ENCODE data around the gene COPS6. TPM values are rescaled to one million over a fixed set of nuclear protein-coding genes. Genes with fewer than 3 reads are reported as not detected.

COPS6 gene
- total and polyA plus RNA-seq, 7 experiments from 2014 or later = 65.7 to 122 (median 89.1) TPM

DNA sequence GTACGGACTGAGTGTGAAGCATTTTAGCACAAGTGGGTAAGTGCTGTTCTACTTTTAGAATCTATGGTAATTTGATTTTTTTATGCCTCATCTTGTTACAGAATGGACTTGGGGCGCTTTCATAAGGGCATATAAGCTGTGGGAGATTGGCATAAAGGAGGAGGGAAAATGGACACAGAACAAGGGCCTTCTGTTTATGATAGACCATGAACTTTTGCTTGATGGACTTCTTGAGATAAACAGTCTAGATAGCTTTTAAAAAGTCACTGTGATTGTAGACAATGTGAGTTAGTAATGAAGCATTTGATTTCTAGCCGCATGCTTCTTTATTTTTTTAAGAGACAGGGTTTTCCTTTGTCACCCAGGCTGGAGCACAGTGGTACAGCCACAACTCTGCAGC is 37.2 kb upstream of the COPS6 start:
- Histone ChIP-seq H3K36me3 (ENCODE audit: control insufficient read depth in 2 of 3, insufficient read depth in 3 of 3, low read length in 3 of 3) (peaks cover 0 to 7% (median 0%) of the 10 kb centered on the region in 3 experiments), H3K4me3 (ENCODE audit: low read length) (no peak overlapping the region), H3K27ac (ENCODE audit: low read depth, low read length) (no peak overlapping the region), H3K27me3 (ENCODE audit: control insufficient read depth in 2 of 2, insufficient read depth in 2 of 2, low read length in 2 of 2) (no peaks in the 10 kb centered on the region), H3K9me3 (ENCODE audit: control insufficient read depth in 2 of 3, low read length in 3 of 3) (no peaks in the 10 kb centered on the region), H3K4me1 (ENCODE audit: control insufficient read depth in 2 of 2, insufficient read depth in 2 of 2, low read length in 2 of 2) (peaks cover 0 to 6% of the 10 kb centered on the region in 2 donors)
- H3K9me3 Mint-ChIP-seq = no peaks in the 10 kb centered on the region
- ChIA-PET CTCF (interaction anchor here (0.5 to 1.8 kb wide), 4 partner anchors 12 to 138 kb away, joined by 3 to 4 read pairs (median 4); no protein-coding TSS in a partner anchor), POLR2A (interaction anchor here (0.6 to 1.1 kb wide), 3 partner anchors 75 to 609 kb away, joined by 3 read pairs; no protein-coding TSS in a partner anchor)
- peaks cover 4 to 27% (median 25%) of the 10 kb centered on the region in 7 donors for H3K4me1 Mint-ChIP-seq
- ATAC-seq (no peak), DNase-seq (no peak)
- H3K4me3 Mint-ChIP-seq = peak overlapping the region; percentile 10 to 68 (median 48)
- no peaks in the 10 kb centered on the region for H3K36me3 Mint-ChIP-seq
- H3K27ac Mint-ChIP-seq = peak overlapping the region in 7 of 9 donors; percentile 19 to 88 (median 57)
- peaks cover 0 to under 1% (median 0%) of the 10 kb centered on the region in 5 donors for H3K27me3 Mint-ChIP-seq
- intact Hi-C loops (cut with micrococcal nuclease) = loop anchor here in 1 of 2 donors (5.0 kb wide), 1 partner anchor 134 kb away; the partner anchor contains the start of gene TRIM4

DNA sequence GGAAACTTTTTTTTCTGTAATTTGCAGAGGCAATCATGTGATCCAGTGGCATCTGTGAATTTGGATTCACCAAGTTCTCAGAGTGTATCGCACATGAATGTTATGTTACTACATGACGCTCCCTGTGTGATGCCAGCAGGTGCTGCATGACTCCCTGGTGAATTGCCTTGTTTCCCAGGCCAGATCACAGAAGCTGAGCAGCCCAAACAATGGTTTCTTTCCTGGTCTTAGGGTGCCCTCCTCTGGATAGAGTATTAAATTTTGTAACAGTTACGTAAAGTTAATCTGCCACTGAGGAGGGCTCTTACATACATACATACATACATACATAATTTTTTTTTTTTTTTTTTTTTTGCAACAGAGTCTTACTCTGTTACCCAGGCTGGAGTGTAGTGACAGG is 35.6 kb upstream of the COPS6 start:
- no peaks in the 10 kb centered on the region for H3K9me3 ChIP-seq (ENCODE audit: control insufficient read depth in 2 of 3, low read length in 3 of 3)
- ATAC-seq (peak; percentile 44), DNase-seq (peak in 7 of 9 donors; percentile 16 to 57 (median 41))
- intact Hi-C loops (cut with micrococcal nuclease) = loop anchor here (1.0 to 5.0 kb wide), 3 partner anchors 59 to 140 kb away; partner anchors contain the start of gene TRIM4 (in 1 of the 2)
- peaks cover 0 to 6% of the 10 kb centered on the region in 2 donors for H3K4me1 ChIP-seq (ENCODE audit: control insufficient read depth in 2 of 2, insufficient read depth in 2 of 2, low read length in 2 of 2)
- H3K27me3 ChIP-seq (ENCODE audit: control insufficient read depth in 2 of 2, insufficient read depth in 2 of 2, low read length in 2 of 2) = no peaks in the 10 kb centered on the region
- peaks cover 0 to 22% (median 2%) of the 10 kb centered on the region in 3 experiments for H3K36me3 ChIP-seq (ENCODE audit: control insufficient read depth in 2 of 3, insufficient read depth in 3 of 3, low read length in 3 of 3)
- Mint-ChIP-seq H3K9me3 (no peaks in the 10 kb centered on the region), H3K4me3 (no peak overlapping the region), H3K4me1 (peaks cover 4 to 27% (median 25%) of the 10 kb centered on the region in 7 donors), H3K36me3 (peaks cover 0 to 9% (median 2%) of the 10 kb centered on the region in 5 donors), H3K27ac (no peak overlapping the region), H3K27me3 (no peaks in the 10 kb centered on the region)
- no peak overlapping the region for H3K4me3 ChIP-seq (ENCODE audit: low read length)
- ChIA-PET CTCF (interaction anchor here (0.6 to 1.8 kb wide), 7 partner anchors 11 to 1217 kb away, joined by 3 to 4 read pairs (median 3); no protein-coding TSS in a partner anchor), POLR2A (no interaction called here)
- no peak overlapping the region for H3K27ac ChIP-seq (ENCODE audit: low read depth, low read length)

DNA sequence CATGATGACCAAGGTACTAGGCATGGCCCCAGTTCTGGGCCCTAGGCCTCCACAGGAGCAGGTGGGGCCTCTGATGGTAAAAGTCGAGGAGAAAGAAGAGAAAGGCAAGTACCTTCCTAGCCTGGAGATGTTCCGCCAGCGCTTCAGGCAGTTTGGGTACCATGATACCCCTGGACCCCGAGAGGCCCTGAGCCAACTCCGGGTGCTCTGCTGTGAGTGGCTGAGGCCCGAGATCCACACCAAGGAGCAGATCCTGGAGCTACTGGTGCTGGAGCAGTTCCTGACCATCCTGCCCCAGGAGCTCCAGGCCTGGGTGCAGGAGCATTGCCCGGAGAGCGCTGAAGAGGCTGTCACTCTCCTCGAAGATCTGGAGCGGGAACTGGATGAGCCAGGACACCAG is 31.8 kb upstream of the COPS6 start:
- ATAC-seq (no peak), DNase-seq (no peak)
- Mint-ChIP-seq H3K4me1 (peaks cover 0 to 5% (median 2%) of the 10 kb centered on the region in 7 donors), H3K9me3 (no peaks in the 10 kb centered on the region), H3K36me3 (peaks cover 0 to 19% (median 4%) of the 10 kb centered on the region in 5 donors), H3K4me3 (no peak overlapping the region), H3K27me3 (no peaks in the 10 kb centered on the region), H3K27ac (peak overlapping the region in 1 of 9 donors; percentile 45)
- H3K9me3 ChIP-seq (ENCODE audit: control insufficient read depth in 2 of 3, low read length in 3 of 3) = no peaks in the 10 kb centered on the region
- ChIA-PET CTCF (no interaction called here), POLR2A (interaction anchor here (1.8 kb wide), 1 partner anchor 44 kb away, joined by 7 read pairs; the partner anchor contains the start of genes AP4M1 and MCM7)
- H3K27ac ChIP-seq (ENCODE audit: low read depth, low read length) = no peak overlapping the region
- peaks cover 0 to 34% (median 5%) of the 10 kb centered on the region in 3 experiments for H3K36me3 ChIP-seq (ENCODE audit: control insufficient read depth in 2 of 3, insufficient read depth in 3 of 3, low read length in 3 of 3)
- intact Hi-C loops (cut with micrococcal nuclease) = no loop called here
- no peaks in the 10 kb centered on the region for H3K27me3 ChIP-seq (ENCODE audit: control insufficient read depth in 2 of 2, insufficient read depth in 2 of 2, low read length in 2 of 2)
- no peaks in the 10 kb centered on the region for H3K4me1 ChIP-seq (ENCODE audit: control insufficient read depth in 2 of 2, insufficient read depth in 2 of 2, low read length in 2 of 2)
- H3K4me3 ChIP-seq (ENCODE audit: low read length) = no peak overlapping the region

DNA sequence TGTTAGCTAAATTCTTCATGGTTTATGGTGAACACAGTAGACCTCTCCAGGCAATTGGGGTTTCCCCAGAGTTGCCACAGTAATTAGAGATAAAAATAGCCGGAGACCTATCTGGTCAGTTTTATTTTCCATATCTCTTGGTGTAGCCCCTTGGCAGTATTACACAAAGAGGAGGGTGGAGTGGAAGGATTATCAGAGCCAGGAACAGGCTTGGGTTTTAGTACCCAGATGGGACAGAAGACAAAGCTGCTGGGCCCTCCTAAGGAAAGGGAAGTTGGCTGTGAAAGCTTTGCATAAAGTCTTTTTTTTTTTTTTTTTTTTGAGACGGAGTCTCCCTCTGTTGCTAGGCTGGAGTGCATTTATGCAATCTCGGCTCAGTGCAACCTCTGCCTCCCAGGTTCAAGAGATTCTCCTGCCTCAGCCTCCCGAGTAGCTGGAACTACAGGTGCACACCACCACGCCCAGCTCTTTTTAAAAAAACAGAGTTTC is 29.5 kb upstream of the COPS6 start:
- CTCF ChIA-PET = interaction anchor here (1.0 kb wide), 1 partner anchor 12 kb away, joined by 3 read pairs; no protein-coding TSS in a partner anchor
- intact Hi-C loops (cut with micrococcal nuclease) = no loop called here
- ATAC-seq (no peak), DNase-seq (no peak)
- Histone ChIP-seq H3K4me1 (ENCODE audit: control insufficient read depth in 2 of 2, insufficient read depth in 2 of 2, low read length in 2 of 2) (no peaks in the 10 kb centered on the region), H3K4me3 (ENCODE audit: low read length) (no peak overlapping the region), H3K27ac (ENCODE audit: low read depth, low read length) (no peak overlapping the region), H3K36me3 (ENCODE audit: control insufficient read depth in 2 of 3, insufficient read depth in 3 of 3, low read length in 3 of 3) (peaks cover 0 to 43% (median 5%) of the 10 kb centered on the region in 3 experiments), H3K9me3 (ENCODE audit: control insufficient read depth in 2 of 3, low read length in 3 of 3) (no peaks in the 10 kb centered on the region), H3K27me3 (ENCODE audit: control insufficient read depth in 2 of 2, insufficient read depth in 2 of 2, low read length in 2 of 2) (no peaks in the 10 kb centered on the region)
- H3K36me3 Mint-ChIP-seq = peaks cover 0 to 26% (median 12%) of the 10 kb centered on the region in 5 donors
- peaks cover 0 to 5% (median 0%) of the 10 kb centered on the region in 7 donors for H3K4me1 Mint-ChIP-seq
- H3K4me3 Mint-ChIP-seq = no peak overlapping the region
- peak overlapping the region in 1 of 9 donors; percentile 74 for H3K27ac Mint-ChIP-seq
- H3K27me3 Mint-ChIP-seq = no peaks in the 10 kb centered on the region
- no peaks in the 10 kb centered on the region for H3K9me3 Mint-ChIP-seq
- POLR2A ChIA-PET = interaction anchor here (1.2 to 1.8 kb wide), 2 partner anchors 11 to 140 kb away, joined by 4 to 6 read pairs; no protein-coding TSS in a partner anchor

- DNase-seq (no peak), ATAC-seq (no peak)
- no peak overlapping the region for H3K27ac Mint-ChIP-seq
- ChIA-PET POLR2A (interaction anchor here (0.7 kb wide), 1 partner anchor 44 kb away, joined by 3 read pairs; no protein-coding TSS in a partner anchor), CTCF (interaction anchor here (0.5 to 0.6 kb wide), 2 partner anchors 70 to 135 kb away, joined by 3 to 4 read pairs; no protein-coding TSS in a partner anchor)
- peaks cover 0 to 41% (median 18%) of the 10 kb centered on the region in 5 donors for H3K36me3 Mint-ChIP-seq
- intact Hi-C loops (cut with micrococcal nuclease) = no loop called here
- Histone ChIP-seq H3K27me3 (ENCODE audit: control insufficient read depth in 2 of 2, insufficient read depth in 2 of 2, low read length in 2 of 2) (no peaks in the 10 kb centered on the region), H3K4me3 (ENCODE audit: low read length) (no peak overlapping the region), H3K9me3 (ENCODE audit: control insufficient read depth in 2 of 3, low read length in 3 of 3) (no peaks in the 10 kb centered on the region), H3K36me3 (ENCODE audit: control insufficient read depth in 2 of 3, insufficient read depth in 3 of 3, low read length in 3 of 3) (peaks cover 0 to 50% (median 5%) of the 10 kb centered on the region in 3 experiments), H3K27ac (ENCODE audit: low read depth, low read length) (no peak overlapping the region), H3K4me1 (ENCODE audit: control insufficient read depth in 2 of 2, insufficient read depth in 2 of 2, low read length in 2 of 2) (no peaks in the 10 kb centered on the region)
- H3K9me3 Mint-ChIP-seq = no peaks in the 10 kb centered on the region
- H3K27me3 Mint-ChIP-seq = no peaks in the 10 kb centered on the region
- H3K4me1 Mint-ChIP-seq = peaks cover 0 to 5% (median 0%) of the 10 kb centered on the region in 7 donors
- no peak overlapping the region for H3K4me3 Mint-ChIP-seq
Observed at GRCh38 chr7:100061518-100062193, 27.1 kb upstream of the COPS6 start.

GRCh38 chr7:100063376-100063775 is 25.4 kb upstream of the COPS6 start:
- Histone ChIP-seq H3K27me3 (ENCODE audit: control insufficient read depth in 2 of 2, insufficient read depth in 2 of 2, low read length in 2 of 2) (no peaks in the 10 kb centered on the region), H3K4me1 (ENCODE audit: control insufficient read depth in 2 of 2, insufficient read depth in 2 of 2, low read length in 2 of 2) (no peaks in the 10 kb centered on the region), H3K4me3 (ENCODE audit: low read length) (no peak overlapping the region), H3K9me3 (ENCODE audit: control insufficient read depth in 2 of 3, low read length in 3 of 3) (no peaks in the 10 kb centered on the region), H3K27ac (ENCODE audit: low read depth, low read length) (no peak overlapping the region), H3K36me3 (ENCODE audit: control insufficient read depth in 2 of 3, insufficient read depth in 3 of 3, low read length in 3 of 3) (peaks cover 0 to 36% (median under 1%) of the 10 kb centered on the region in 3 experiments)
- ChIA-PET CTCF (interaction anchor here (0.6 to 1.4 kb wide), 4 partner anchors 10 to 710 kb away, joined by 3 to 7 read pairs (median 4); no protein-coding TSS in a partner anchor), POLR2A (interaction anchor here (0.6 kb wide), 1 partner anchor 464 kb away, joined by 3 read pairs; no protein-coding TSS in a partner anchor)
- Mint-ChIP-seq H3K9me3 (peaks cover 0 to 7% (median 0%) of the 10 kb centered on the region in 11 donors), H3K27ac (no peak overlapping the region), H3K36me3 (peaks cover 0 to 43% (median 21%) of the 10 kb centered on the region in 5 donors), H3K27me3 (no peaks in the 10 kb centered on the region), H3K4me1 (peaks cover 0 to 5% (median 0%) of the 10 kb centered on the region in 7 donors), H3K4me3 (no peak overlapping the region)
- intact Hi-C loops (cut with micrococcal nuclease) = no loop called here
- DNase-seq = no peak
- ATAC-seq = no peak
